ENCODE measurements around the gene NLRP1. TPM values are rescaled to one million over a fixed set of nuclear protein-coding genes. Genes with fewer than 3 reads are reported as not detected.

Gene NLRP1
- total and polyA plus RNA-seq, 2 donors (not counting 3 experiments of a cell fraction or from before 2014, with no cell fraction given) = 43.8 to 53.9 TPM

GRCh38 chr17:5557485-5557884 is 26.8 kb downstream of the NLRP1 start:
- Histone ChIP-seq H3K4me1 (ENCODE audit: control insufficient read depth, extremely low read depth, insufficient read depth, low read length) (peaks cover 5% of the 10 kb centered on the region), H3K9me3 (replicated peaks; ENCODE audit: control insufficient read depth, insufficient read depth, low read length) (no peaks in the 10 kb centered on the region), H4K20me1 (replicated peaks; ENCODE audit: control insufficient read depth, extremely low read depth, insufficient read depth, low read length) (no peaks in the 10 kb centered on the region), H3K4me2 (ENCODE audit: insufficient read depth, low read length) (no peak overlapping the region), H3K79me2 (ENCODE audit: control insufficient read depth, insufficient read depth, low read length) (peaks cover 28% of the 10 kb centered on the region), H3K9ac (replicated peaks; ENCODE audit: extremely low read depth, insufficient read depth, low read length) (no peak overlapping the region), H3K27me3 (ENCODE audit: control insufficient read depth in 2 of 2, insufficient read depth in 2 of 2, low read length in 2 of 2) (no peaks in the 10 kb centered on the region), H3K4me3 (replicated peaks in 1 of 3; ENCODE audit: insufficient read depth in 1 of 3, low read depth in 1 of 3, low read length in 3 of 3) (no peak overlapping the region), H3K36me3 (ENCODE audit: control insufficient read depth in 2 of 2, extremely low read depth in 1 of 2, insufficient read depth in 2 of 2, low read length in 2 of 2) (peaks cover 11 to 41% of the 10 kb centered on the region in 2 experiments), H3K27ac (ENCODE audit: insufficient read depth, low read depth, low read length) (no peak overlapping the region), H2AFZ (ENCODE audit: low read depth, low read length) (no peak overlapping the region), H3K9me1 (replicated peaks; ENCODE audit: control insufficient read depth, extremely low read depth, insufficient read depth, low read length) (no peaks in the 10 kb centered on the region)
- ChIA-PET POLR2A (no interaction called here), CTCF (interaction anchor here (0.7 to 1.5 kb wide), 4 partner anchors 8 to 878 kb away, joined by 3 to 6 read pairs (median 4); partner anchors contain the start of gene NLRP1)
- dilution Hi-C loops (cut with MboI; ENCODE audit: extremely low pct_ligation_motif_present, low sequenced_read_pairs) (no loop called here), intact Hi-C loops (cut with micrococcal nuclease) (no loop called here)
- peak; percentile 17 for DNase-seq (ENCODE audit: low read depth, low spot score)
- no TSS peak for BruUV-seq (replicated peaks)
- FAIRE-seq = peak; percentile 49
- TF ChIP-seq FOS (IDR thresholded peaks at IDR 0.05; ENCODE audit: borderline replicate concordance, insufficient read depth, low read length) (peak; percentile 40), JUN (IDR thresholded peaks at IDR 0.05; ENCODE audit: borderline replicate concordance, insufficient read depth, insufficient read length, low read depth) (peak; percentile 26), POLR2AphosphoS5 (IDR thresholded peaks at IDR 0.05; ENCODE audit: insufficient read depth, low read depth, low read length) (no peak)

GRCh38 chr17:5555254-5555653 is 29.1 kb downstream of the NLRP1 start:
- CTCF ChIA-PET = interaction anchor here (1.2 kb wide), 1 partner anchor 9 kb away, joined by 4 read pairs; no protein-coding TSS in a partner anchor
- intact Hi-C loops (cut with micrococcal nuclease) = no loop called here
- BruUV-seq (replicated peaks) = no TSS peak
- no peak overlapping the region for H3K9ac ChIP-seq (replicated peaks; ENCODE audit: extremely low read depth, insufficient read depth, low read length)
- H3K79me2 ChIP-seq (ENCODE audit: control insufficient read depth, insufficient read depth, low read length) = peaks cover 24% of the 10 kb centered on the region
- TF ChIP-seq JUN (IDR thresholded peaks at IDR 0.05; ENCODE audit: borderline replicate concordance, insufficient read depth, insufficient read length, low read depth) = no peak
- TF ChIP-seq POLR2A (IDR thresholded peaks at IDR 0.05; ENCODE audit: low read depth, low read length) = no peak
- H3K9me1 ChIP-seq (replicated peaks; ENCODE audit: control insufficient read depth, extremely low read depth, insufficient read depth, low read length) = no peaks in the 10 kb centered on the region
- no peaks in the 10 kb centered on the region for H3K9me3 ChIP-seq (replicated peaks; ENCODE audit: control insufficient read depth, insufficient read depth, low read length)
- H3K4me3 ChIP-seq (replicated peaks in 1 of 3; ENCODE audit: insufficient read depth in 1 of 3, low read depth in 1 of 3, low read length in 3 of 3) = no peak overlapping the region
- POLR2A ChIA-PET = no interaction called here
- FAIRE-seq (no peak), DNase-seq (ENCODE audit: low read depth, low spot score) (no peak)
- no peak overlapping the region for H3K27ac ChIP-seq (ENCODE audit: insufficient read depth, low read depth, low read length)
- no peaks in the 10 kb centered on the region for H3K27me3 ChIP-seq (ENCODE audit: control insufficient read depth in 2 of 2, insufficient read depth in 2 of 2, low read length in 2 of 2)
- H3K4me2 ChIP-seq (ENCODE audit: insufficient read depth, low read length) = no peak overlapping the region
- no peak overlapping the region for H2AFZ ChIP-seq (ENCODE audit: low read depth, low read length)
- H4K20me1 ChIP-seq (replicated peaks; ENCODE audit: control insufficient read depth, extremely low read depth, insufficient read depth, low read length) = no peaks in the 10 kb centered on the region
- H3K36me3 ChIP-seq (ENCODE audit: control insufficient read depth in 2 of 2, extremely low read depth in 1 of 2, insufficient read depth in 2 of 2, low read length in 2 of 2) = peaks cover 12 to 31% of the 10 kb centered on the region in 2 experiments
- peaks cover 5% of the 10 kb centered on the region for H3K4me1 ChIP-seq (ENCODE audit: control insufficient read depth, extremely low read depth, insufficient read depth, low read length)
- dilution Hi-C loops (cut with MboI; ENCODE audit: extremely low pct_ligation_motif_present, low sequenced_read_pairs) = no loop called here

Measured in endothelial cell of umbilical vein (primary cell).